HG02610 (cell line): ENCODE results near the gene METTL2B.
"Not testable (repeated sequence)": the region's sequence is repeated elsewhere in the genome, so short reads cannot be mapped to it uniquely, and the experiment has no call there.

ENCODE experiments used
- ATAC-seq: cut with Tn5 transposase; IDR thresholded peaks from one replicate; pipeline ENCODE4 v1.9.1; 2021; ENCODE audit warnings: mild to moderate bottlenecking, moderate library complexity; ENCODE audit not compliant: unreplicated experiment

Gene METTL2B

GRCh38 chr7:128454808-128455542 lies 21.6 kb upstream of the METTL2B start:
- no peak for ATAC-seq

GRCh38 chr7:128455543-128456254 lies 20.8 kb upstream of the METTL2B start, which contains the start of gene HILPDA:
Gene HILPDA, plus strand, starts transcription at chr7:128455878. Its CDS starts 1,391 bp downstream, at chr7:128457269.
- ATAC-seq = peak; percentile 88

DNA sequence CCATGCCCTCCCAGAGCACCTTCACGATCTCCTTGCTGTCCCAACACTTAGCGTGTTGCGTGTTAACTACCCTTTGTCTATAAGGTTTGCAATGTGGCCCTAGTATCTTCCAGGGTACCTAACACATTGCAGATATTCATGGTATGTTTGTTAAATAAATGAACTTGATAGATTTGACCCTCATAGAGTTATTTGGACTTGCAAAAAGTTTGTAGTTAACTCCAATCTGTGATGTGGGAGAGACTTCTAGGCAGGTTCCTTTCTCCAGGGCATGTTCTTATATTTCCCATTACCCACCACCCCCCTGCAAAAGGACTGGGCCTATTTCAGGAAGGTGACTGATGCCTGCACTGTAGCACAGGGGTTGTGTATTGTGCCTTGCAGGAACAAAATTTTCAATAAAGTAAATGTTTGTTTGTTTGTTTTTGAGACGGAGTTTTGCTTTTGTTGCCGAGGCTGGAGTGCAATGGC lies 20.3 kb upstream of the METTL2B start:
- ATAC-seq = no peak

DNA sequence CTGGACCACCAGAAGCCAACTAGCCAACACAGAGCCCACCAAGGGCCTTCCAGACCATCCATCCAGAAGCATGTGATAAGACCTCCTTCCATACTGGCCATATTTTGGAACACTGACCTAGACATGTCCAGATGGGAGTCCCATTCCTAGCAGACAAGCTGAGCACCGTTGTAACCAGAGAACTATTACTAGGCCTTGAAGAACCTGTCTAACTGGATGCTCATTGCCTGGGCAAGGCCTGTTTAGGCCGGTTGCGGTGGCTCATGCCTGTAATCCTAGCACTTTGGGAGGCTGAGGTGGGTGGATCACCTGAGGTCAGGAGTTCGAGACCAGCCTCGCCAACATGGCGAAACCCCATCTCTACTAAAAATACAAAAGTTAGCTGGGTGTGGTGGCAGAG lies 19.2 kb upstream of the METTL2B start:
- not testable (repeated sequence) for ATAC-seq

- ATAC-seq = peak; percentile 31
Measured at GRCh38 chr7:128458956-128459355, 17.6 kb upstream of the METTL2B start.

DNA sequence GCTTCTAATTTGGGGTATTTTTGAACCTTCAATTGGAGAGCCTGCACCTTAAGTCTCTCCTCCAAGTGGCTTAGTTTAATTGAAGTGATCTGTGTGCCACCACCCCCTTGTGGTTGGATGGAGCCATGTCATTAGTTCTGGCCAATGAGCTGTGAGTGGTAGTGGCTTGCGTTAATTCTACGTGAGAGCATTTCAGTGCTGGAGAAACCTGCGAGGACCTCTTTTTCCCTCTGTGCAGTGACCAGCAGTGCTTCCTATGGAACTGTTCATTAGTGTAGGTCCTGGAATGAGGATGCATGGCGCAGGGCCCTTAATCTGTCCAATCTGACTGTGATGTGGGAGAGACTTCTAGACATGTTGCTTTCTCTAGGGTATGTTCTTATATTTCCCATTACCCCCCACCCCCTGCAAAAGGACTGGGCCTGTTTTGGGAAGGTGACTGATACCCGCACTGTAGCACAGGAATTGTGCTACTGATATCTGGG lies 17.1 kb upstream of the METTL2B start:
- ATAC-seq = peak; percentile 37

DNA sequence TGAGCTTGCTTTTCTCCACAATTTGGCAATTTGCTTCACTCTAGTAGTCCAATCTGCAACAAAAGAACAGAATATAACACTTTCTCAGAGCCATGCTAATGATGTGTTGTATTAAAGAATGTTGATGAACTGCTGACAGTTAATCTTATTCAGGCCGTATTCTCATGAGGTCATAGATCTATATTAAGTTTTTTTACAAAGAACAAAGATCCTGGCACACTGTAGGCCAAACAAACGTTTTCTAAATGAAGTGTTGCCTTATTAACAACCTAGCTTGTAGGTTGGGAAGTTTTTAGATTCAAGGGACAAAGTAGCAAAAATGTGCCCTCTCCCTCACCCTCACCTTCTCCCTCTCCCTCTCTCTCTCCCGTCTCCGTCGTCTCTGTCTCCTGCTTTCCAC lies 14.1 kb upstream of the METTL2B start:
- ATAC-seq = no peak

GRCh38 chr7:128463345-128463744 lies 13.2 kb upstream of the METTL2B start:
- ATAC-seq = not testable (repeated sequence)

- not testable (repeated sequence) for ATAC-seq
Measured at GRCh38 chr7:128463933-128464332, 12.6 kb upstream of the METTL2B start.

DNA sequence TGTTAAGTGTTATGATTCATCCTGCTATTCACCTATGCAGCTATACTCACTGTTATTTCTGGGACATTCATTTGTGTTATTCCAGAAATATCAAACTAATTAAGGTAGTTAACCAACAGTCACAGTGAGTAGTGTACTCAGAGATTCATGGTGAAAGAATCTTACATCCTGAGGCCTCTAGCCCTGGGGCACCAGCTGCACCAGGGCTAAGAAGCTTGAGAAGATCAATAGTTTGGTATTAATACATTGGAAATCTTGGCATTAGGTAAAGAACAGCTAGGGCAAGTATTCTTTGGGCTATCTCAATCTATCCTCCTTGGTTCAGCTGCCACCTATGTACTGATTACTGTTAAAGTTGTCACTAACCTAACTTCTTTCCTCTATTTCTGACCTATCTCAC lies 9.7 kb upstream of the METTL2B start:
- not testable (repeated sequence) for ATAC-seq

DNA sequence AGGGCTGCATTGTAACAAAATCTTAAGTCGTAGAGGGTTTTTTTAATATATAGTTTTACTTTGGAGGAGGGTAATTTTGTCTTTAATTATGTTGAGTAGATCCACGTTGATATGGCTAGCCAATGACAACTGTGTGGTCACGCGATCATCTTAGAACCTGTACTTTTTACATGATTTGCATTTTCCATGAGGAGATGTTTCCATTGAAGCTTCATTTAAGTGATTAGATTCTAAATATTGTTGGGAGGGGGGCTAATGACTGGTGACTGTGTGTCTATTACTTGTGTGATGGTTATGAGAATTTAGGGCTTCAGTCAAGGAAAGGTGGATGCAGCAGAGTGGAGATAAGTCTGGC lies 765 bp downstream of the METTL2B start:
- ATAC-seq = not testable (repeated sequence)

DNA sequence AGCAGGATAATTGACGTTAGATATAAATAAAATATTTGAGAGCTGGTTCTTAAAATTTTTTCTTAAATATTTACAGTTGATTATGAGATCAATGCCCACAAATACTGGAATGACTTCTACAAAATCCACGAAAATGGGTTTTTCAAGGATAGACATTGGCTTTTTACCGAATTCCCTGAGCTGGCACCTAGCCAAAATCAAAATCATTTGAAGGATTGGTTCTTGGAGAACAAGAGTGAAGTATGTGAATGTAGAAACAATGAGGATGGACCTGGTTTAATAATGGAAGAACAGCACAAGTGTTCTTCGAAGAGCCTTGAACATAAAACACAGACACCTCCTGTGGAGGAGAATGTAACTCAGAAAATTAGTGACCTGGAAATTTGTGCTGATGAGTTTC lies 2.5 kb downstream of the METTL2B start:
- not testable (repeated sequence) for ATAC-seq

GRCh38 chr7:128488134-128488533 lies 11.6 kb downstream of the METTL2B start:
- ATAC-seq = not testable (repeated sequence)

DNA sequence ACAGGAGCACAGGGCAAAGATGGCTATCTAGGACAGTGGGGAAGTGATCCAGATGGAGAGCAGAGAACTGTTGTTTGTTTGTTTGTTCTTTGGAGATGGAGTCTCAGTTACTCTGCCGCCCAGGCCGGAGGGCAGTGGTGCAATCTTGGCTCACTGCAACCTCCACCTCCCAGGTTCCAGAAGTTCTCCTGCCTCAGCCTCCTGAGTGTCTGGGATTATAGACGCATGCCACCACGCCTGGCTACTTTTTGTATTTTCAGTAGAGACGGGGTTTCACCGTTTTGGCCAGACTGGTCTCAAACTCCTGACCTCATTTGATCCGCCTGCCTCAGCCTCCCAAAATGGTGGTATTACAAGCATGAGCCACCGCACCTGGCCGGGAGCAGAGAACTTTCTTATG lies 20.9 kb downstream of the METTL2B start:
- ATAC-seq = no peak

- ATAC-seq = not testable (repeated sequence)
Measured at GRCh38 chr7:128505416-128505815, 28.9 kb downstream of the METTL2B start.

DNA sequence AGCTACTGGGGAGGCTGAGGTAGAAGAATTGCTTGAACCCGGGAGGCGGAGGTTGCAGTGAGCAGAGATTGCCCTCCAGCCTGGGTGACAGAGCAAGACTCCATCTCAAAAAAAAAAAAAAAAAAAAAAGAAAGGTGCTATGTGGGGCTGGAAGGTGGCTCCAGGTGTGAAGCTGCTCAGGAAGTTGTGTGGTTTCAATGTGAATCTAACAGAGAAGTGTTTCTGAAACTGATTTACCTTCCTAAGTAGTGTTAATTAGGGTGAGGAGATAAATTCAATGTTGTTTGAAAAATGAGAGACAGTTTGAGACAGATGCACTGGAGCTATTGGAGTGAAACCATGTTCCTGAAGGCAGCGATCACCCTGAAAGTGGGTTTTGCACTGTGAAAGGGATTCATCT lies 30.3 kb downstream of the METTL2B start:
- peak; percentile 65 for ATAC-seq

DNA sequence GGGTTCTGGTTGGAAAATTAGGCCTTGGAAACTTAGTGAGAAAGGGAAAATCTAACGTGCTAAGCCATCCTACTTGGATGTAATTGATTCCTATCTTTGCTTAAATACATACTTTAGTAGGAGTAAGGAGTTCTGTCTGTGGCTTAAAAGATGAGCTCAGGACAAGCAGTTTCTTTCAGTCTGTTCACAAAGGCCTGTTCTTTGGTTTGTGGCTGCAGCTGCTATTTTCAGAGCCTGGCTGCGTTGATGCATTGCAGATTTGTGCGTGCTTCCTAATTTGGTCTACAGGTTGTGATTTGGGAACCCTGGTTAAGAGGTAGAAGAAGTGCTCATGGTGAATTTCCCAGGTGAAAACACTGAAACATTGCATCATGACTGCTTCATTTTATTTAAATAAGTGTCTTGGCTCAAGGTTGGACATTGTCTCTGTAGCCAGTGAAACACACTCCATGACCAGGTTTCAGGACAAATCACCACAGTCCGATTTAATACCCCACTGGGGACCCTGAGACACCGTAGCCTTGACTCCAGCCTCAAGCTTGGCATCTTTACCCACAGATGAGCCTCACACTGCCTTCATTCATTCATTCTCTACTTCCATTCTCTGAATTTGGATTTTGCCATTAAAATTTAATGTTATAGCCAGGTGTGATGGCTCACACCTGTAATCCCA lies 30.9 kb downstream of the METTL2B start:
- peak; percentile 63 for ATAC-seq

DNA sequence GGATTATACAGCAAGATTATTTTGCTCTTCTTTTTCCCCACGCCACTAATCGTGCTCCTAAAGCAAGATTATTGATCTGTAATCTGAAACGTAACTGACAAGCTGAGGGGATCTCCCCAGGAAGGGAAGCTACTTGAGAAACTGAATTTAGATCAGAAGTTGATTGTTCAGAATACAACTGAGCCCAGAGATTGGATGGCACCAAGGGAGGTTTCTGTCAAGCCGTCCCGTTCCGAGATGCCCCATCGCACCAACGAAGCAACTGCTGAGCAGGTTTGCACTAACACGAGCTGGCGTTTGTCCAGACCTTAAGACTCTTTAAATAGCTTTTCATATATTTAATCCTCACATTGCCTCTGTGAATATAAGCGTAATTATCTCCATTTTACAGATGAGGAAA lies 35.1 kb downstream of the METTL2B start:
- ATAC-seq = not testable (repeated sequence)

GRCh38 chr7:128515232-128515631 lies 38.7 kb downstream of the METTL2B start:
- not testable (repeated sequence) for ATAC-seq

GRCh38 chr7:128517023-128517422 lies 40.5 kb downstream of the METTL2B start:
- not testable (repeated sequence) for ATAC-seq

- not testable (repeated sequence) for ATAC-seq
Measured at GRCh38 chr7:128523226-128523931, 46.8 kb downstream of the METTL2B start.
